Measurements from ENCODE around the gene RAB3D. TPM values are rescaled to one million over a fixed set of nuclear protein-coding genes. Genes with fewer than 3 reads are reported as not detected.
A peak's percentile ranks its signal among the peaks of the same experiment; 100 is the strongest.
"Not testable (repeated sequence)": the region's sequence is repeated elsewhere in the genome, so short reads cannot be mapped to it uniquely, and the experiment has no call there.

Gene RAB3D
- total RNA-seq, 1 experiment from 2014 or later = 0.37 TPM

GRCh38 chr19:11338121-11338520, 1.3 kb downstream of the RAB3D start:
- DNase-seq (ENCODE audit: low spot score) = no peak

GRCh38 chr19:11337080-11337479, 2.4 kb downstream of the RAB3D start:
- no peak for DNase-seq (ENCODE audit: low spot score)

DNA sequence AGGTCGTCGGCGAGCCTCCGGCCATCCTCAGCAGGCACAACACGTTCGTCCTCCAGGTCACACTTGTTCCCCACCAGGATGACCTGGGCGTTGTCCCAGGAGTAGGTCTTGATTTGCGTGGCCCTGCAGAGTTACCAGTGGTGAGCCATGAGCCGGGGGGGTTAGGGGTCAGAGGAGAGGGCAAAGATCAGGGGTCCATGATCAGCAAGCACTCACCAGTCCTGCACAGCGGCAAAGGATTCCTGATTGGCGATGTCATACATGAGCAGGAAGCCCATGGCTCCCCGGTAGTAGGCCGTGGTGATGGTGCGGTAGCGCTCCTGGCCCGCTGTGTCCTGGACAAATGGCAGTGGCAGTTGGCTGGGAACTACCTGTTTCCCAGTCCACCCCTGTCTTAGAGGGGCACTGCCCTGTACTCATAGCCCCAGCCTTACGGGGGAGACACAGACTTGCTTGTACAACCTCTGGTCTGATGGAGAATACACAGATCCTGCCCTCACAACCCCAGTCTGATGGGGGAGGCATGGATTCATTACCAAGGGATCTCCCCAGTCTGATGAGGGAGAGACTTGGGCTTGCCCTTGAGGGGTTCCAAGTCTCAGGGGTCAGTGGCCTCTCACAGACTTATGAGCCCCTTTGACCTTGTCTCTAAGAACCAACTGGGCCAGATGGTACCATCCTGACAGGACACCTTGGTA, 3.9 kb downstream of the RAB3D start:
- DNase-seq (ENCODE audit: low spot score) = no peak

DNA sequence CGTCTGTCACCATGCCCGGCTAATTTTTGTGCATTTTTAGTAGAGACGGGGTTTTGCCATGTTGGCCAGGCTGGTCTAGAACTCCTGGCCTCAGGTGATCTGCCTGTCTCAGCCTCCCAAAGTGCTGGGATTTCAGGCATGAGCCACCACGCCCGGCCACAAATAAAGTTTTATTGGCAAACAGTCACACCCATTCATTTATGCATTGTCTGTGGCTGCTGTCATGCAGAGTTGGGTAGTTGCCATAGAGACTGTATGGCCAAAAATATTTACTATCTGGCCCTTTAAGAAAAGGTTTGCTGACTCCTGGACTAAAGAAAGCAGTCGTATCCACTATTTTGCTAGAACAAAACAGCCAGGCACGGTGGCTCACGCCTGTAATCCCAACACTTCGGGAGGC, 5.6 kb downstream of the RAB3D start:
- DNase-seq (ENCODE audit: low spot score) = not testable (repeated sequence)

DNA sequence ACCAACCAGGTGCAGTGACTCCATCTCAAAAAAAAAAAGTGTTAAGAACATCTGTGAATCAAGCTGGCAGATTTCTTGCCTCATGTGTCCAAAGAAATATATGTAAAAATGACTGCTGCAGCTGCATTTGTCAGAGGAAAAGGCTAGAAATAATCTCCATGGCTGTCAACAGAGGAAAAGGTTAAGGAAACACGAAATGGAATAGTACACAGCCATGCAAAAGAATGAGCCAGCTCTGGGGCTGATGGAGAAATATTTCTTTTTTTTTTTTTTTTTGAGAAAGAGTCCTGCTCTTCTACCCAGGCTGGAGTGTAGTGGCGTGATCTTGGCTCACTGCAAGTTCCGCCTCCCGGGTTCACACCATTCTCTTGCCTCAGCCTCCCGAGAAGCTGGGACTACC, 6.6 kb downstream of the RAB3D start:
- no peak for DNase-seq (ENCODE audit: low spot score)

DNA sequence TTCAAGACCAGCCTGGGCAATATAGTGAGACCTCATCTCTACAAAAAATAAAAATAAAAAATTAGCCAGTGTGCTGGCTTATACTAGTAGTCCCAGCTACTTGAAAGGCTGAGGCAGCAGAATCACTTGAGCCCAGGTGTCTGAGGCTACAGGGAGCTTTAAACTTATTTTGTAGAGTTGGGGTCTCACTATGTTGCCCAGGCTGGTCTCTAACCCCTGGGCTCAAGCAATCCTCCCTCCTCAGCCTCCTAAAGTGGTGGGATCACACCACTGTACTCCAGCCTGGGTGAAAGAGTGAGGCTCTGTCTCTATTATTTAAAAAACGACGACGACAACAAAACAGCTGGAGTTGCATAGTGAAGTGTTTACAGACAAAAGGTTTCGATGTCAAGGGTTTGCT, 8.0 kb downstream of the RAB3D start:
- no peak for DNase-seq (ENCODE audit: low spot score)

DNA sequence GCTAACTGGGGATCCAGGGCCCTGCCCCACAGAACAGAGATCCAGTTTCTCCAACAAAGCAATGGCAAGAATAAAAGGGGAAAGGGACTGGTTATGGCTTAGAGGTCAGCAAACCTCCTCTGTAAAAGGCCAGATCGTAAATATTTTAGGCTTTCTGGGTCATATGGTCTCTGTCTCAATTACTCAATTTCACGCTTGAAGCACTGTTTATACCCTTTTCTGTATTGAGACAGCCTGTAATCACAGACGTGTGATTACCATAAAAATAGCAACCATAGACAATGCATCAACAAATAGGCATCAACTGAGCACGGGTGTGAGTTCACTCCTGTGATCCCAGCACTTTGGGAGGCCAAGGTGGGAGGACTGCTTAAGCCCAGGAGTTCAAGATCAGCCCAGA, 9.3 kb downstream of the RAB3D start:
- no peak for DNase-seq (ENCODE audit: low spot score)

DNA sequence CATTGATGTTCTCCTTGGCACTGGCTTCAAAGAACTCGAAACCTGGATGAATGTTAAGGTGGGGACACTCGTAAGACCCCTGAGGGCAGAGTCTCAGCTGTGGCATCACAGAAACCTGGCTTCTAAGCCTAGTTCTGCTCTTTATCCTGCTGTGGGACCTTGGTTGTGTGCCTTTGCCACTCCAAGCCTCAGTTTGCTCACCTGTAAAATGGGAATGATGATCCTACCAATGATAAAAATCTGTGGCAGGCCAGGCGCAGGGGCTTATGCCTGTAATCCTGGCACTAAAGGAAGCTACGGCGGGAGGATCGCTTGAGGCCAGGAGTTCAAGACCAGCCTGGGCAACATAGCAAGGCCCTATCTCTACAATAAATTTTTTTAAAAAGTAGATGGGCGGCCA, 13.9 kb downstream of the RAB3D start:
- no peak for DNase-seq (ENCODE audit: low spot score)

- DNase-seq (ENCODE audit: low spot score) = no peak
Measured at GRCh38 chr19:11324748-11325389, 14.6 kb downstream of the RAB3D start.

GRCh38 chr19:11324079-11324661, 15.3 kb downstream of the RAB3D start:
- DNase-seq (ENCODE audit: low spot score) = peak; percentile 98

- DNase-seq (ENCODE audit: low spot score) = no peak
Measured at GRCh38 chr19:11323601-11324078, 15.8 kb downstream of the RAB3D start.

DNA sequence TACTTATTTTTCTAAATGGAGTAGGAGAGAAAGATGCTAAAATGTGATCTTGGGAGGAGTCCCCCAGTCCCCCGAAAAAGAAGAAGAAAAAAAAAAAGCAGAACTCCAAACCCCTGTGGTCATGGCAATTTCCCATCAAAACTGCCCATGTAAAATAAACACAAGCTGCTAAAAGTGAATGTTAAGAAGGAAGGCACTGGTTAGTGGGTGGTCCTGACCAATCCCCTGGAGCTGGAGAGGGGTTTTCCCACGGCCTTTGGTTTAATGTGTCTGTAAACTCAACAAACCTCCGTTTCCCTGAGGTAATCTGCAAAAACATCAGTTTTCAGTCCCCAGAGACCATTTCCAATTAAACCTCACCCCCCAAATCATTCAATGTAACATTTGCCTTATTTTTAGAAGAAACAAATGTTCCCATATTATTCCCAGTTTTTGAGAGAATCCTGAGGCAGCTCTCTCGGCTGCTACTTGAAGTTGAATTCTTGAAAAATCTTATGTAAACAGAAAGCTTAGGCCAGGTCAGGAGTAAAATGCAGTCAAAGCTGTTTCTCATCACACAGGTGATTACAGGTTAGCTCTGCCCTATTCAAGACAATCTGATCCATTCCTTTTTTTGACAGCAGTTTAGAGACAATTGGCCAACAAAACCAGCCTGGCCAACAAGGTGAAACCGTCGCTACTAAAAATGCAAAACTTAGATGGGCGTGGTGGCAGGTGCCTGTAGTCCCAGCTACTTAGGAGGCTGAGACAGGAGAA, 17.0 kb downstream of the RAB3D start:
- DNase-seq (ENCODE audit: low spot score) = peak; percentile 26

DNA sequence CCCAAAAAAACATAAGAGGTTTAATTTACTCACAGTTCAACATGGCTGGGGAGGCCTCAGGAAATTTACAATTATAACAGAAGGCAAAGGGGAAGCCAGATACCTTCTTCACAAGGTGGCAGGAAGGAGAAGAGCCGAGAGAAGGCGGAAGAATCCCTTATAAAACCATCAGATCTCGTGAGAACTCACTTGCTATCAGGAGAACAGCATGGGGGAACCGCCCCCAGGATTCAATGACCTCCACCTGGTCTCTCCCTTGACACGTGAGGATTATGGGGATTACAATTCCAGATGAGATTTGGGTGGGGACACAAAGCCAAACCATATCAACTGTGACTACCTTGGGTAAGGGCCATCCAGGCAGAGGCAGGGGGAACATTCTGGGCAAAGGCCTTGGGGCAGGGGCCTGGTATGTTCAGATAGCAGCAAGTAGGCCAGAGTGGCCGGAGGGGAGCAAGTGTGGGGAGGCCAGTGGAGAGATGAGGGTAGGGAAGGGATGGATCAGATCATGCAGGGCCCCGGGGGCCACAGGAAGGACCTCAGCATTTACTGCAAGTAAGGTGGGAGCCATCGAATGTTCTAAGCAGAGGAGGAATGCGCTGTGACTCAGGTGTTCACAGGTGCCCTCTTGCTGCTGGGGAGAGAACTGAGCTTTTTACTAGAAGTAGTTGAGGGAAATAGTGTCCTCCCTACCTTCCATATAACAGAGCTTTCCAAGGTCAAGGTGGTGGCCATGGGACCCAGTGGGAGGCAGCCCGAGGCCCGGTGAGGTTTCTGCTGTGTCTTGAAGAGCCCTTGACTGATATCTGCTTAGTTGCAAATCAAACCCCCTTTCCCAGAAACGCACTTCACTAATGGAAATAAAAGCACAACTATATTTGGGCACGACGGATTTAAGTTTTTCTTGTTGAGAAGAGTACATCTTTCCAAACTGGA, 18.0 kb downstream of the RAB3D start:
- no peak for DNase-seq (ENCODE audit: low spot score)

DNA sequence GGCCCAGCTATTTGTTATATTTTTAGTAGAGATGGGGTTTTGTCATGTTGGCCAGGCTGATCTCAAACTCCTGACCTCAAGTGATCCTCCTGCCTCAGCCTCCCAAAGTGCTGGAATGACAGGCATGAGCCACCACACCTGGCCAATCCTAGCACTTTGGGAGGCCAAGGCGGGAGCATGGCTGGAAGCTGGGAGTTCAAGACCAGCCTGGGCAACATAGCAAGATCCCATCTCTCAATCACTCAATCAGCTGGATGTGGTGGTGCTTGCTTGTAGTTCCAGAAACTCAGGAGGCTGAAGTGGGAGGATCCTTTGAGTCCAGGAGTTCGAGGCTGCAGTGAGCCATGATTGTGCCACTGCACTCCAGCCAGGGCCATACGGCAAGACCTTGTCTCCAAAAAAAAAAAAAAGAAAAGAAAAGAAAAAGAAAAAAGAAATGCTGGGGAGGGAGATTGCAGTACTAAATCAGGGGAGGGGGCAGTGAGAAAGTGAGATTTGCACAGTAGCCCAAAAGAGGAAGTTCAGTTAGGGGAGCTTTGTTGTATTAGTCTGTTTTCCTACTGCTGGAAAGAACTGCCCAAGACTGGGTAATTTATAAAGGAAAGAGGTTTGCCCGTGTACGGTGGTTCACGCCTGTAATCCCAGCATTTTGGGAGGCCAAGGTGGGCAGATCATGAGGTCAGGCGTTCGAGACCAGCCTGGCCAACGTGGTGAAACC, 19.0 kb downstream of the RAB3D start:
- not testable (repeated sequence) for DNase-seq (ENCODE audit: low spot score)

- no peak for DNase-seq (ENCODE audit: low spot score)
Measured at GRCh38 chr19:11306337-11306736, 33.1 kb downstream of the RAB3D start.

GRCh38 chr19:11304936-11305335, 34.5 kb downstream of the RAB3D start:
- no peak for DNase-seq (ENCODE audit: low spot score)

- DNase-seq (ENCODE audit: low spot score) = no peak
Measured at GRCh38 chr19:11300811-11301120, 38.7 kb downstream of the RAB3D start.

DNA sequence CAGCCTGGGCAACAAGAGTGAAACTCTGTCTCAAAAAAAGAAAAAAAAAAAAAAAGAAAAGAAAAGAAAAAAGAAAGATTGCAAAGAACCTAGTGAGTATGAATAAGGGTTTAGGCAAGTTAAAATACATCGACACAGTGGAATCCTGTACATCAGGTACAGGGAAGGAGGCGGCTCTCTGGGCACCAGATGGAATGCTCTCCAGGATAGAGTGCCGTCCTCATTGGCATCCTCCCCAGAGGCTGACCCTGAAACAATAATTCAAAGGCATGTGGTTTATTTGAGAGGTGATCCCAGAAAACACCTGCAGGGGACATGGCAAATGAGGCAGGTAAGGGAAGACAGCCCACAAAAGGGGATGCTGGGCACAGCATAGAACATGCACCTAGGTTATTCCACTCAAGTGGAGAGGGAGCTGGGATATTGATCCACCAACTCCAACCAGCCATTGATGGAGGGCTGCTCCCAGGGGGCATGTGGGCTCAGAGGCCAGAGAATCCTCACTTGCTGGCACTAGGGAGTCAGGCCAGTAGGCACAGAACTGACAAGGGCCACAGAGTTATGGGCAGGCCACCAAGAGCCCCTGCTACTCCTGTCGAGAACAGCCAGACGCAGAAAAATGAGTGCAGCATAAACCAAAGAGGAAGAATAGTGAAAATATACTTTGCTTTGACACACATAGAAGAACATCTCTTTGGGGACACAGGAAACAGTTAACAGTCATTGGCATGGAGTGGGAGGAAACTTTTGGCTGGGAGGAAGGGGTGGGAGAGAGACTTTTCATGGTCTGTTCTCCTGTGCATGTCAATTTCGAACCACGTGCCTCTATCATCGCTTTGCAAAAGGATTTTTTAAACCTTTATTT, 39.3 kb downstream of the RAB3D start:
- no peak for DNase-seq (ENCODE audit: low spot score)

- DNase-seq (ENCODE audit: low spot score) = no peak
Measured at GRCh38 chr19:11296264-11296663, 43.2 kb downstream of the RAB3D start.
